Neuron (in vitro differentiated cells): ENCODE measurements around the gene RTP1.

ENCODE experiments used
- H2AFZ ChIP-seq: one replicate; pipeline ENCODE4 v1.6.1; 2013; ENCODE audit warnings: low read depth, mild to moderate bottlenecking, inconsistent platforms, low read length, moderate library complexity
- H3K27me3 ChIP-seq: one replicate; pipeline ENCODE4 v1.6.1; 2013; ENCODE audit warnings: low read length; ENCODE audit not compliant: insufficient read depth
- H3K36me3 ChIP-seq: one replicate; pipeline ENCODE4 v1.6.1; 2013; ENCODE audit warnings: low read length; ENCODE audit not compliant: insufficient read depth
- H3K4me1 ChIP-seq: one replicate; pipeline ENCODE4 v1.6.1; 2013; ENCODE audit warnings: low read length; ENCODE audit not compliant: insufficient read depth
- H3K4me3 ChIP-seq: 2 replicates; pipeline ENCODE4 v1.5.1; 2013; ENCODE audit warnings: mild to moderate bottlenecking, low read length, moderate library complexity
- H3K9me3 ChIP-seq: one replicate; pipeline ENCODE4 v1.6.1; 2013; ENCODE audit warnings: low read length

RTP1 gene

GRCh38 chr3:187208159-187208558 is 10.9 kb downstream of the RTP1 start:
- no peaks in the 10 kb centered on the region for H3K36me3 ChIP-seq
- H2AFZ ChIP-seq, result no peak overlapping the region
- no peak overlapping the region for H3K4me3 ChIP-seq
- peaks cover 5% of the 10 kb centered on the region for H3K27me3 ChIP-seq
- H3K4me1 ChIP-seq, result no peaks in the 10 kb centered on the region
- H3K9me3 ChIP-seq, result no peaks in the 10 kb centered on the region

GRCh38 chr3:187209491-187209890 is 12.2 kb downstream of the RTP1 start:
- Histone ChIP-seq H3K4me3 (no peak overlapping the region), H2AFZ (no peak overlapping the region), H3K9me3 (no peaks in the 10 kb centered on the region), H3K36me3 (no peaks in the 10 kb centered on the region), H3K27me3 (peaks cover 5% of the 10 kb centered on the region), H3K4me1 (no peaks in the 10 kb centered on the region)

GRCh38 chr3:187210091-187210490 is 12.8 kb downstream of the RTP1 start:
- no peak overlapping the region for H3K4me3 ChIP-seq
- H3K4me1 ChIP-seq, result no peaks in the 10 kb centered on the region
- H3K27me3 ChIP-seq, result peaks cover 5% of the 10 kb centered on the region

GRCh38 chr3:187210545-187211327 is 13.4 kb downstream of the RTP1 start:
- Histone ChIP-seq H3K27me3 (peaks cover 5% of the 10 kb centered on the region), H2AFZ (no peak overlapping the region), H3K36me3 (no peaks in the 10 kb centered on the region), H3K4me1 (no peaks in the 10 kb centered on the region), H3K9me3 (no peaks in the 10 kb centered on the region), H3K4me3 (no peak overlapping the region)

More at GRCh38 chr3:187210091-187210490, 12.8 kb downstream of the RTP1 start:
- no peak overlapping the region for H2AFZ ChIP-seq
- H3K9me3 ChIP-seq, result no peaks in the 10 kb centered on the region
- H3K36me3 ChIP-seq, result no peaks in the 10 kb centered on the region

- H3K36me3 ChIP-seq, result no peaks in the 10 kb centered on the region
Measured at GRCh38 chr3:187211532-187212195, 14.4 kb downstream of the RTP1 start.

GRCh38 chr3:187212196-187212545 is 14.9 kb downstream of the RTP1 start:
- H3K27me3 ChIP-seq, result peaks cover 5% of the 10 kb centered on the region
- H3K36me3 ChIP-seq, result no peaks in the 10 kb centered on the region
- H3K9me3 ChIP-seq, result no peaks in the 10 kb centered on the region
- H3K4me3 ChIP-seq, result no peak overlapping the region
- no peaks in the 10 kb centered on the region for H3K4me1 ChIP-seq
- no peak overlapping the region for H2AFZ ChIP-seq

More at GRCh38 chr3:187211532-187212195, 14.4 kb downstream of the RTP1 start:
- H3K4me1 ChIP-seq, result no peaks in the 10 kb centered on the region
- peaks cover 5% of the 10 kb centered on the region for H3K27me3 ChIP-seq
- H3K4me3 ChIP-seq, result no peak overlapping the region
- no peaks in the 10 kb centered on the region for H3K9me3 ChIP-seq
- H2AFZ ChIP-seq, result no peak overlapping the region

- H3K4me1 ChIP-seq, result no peaks in the 10 kb centered on the region
- H3K4me3 ChIP-seq, result no peak overlapping the region
- H3K27me3 ChIP-seq, result peaks cover 5% of the 10 kb centered on the region
- no peak overlapping the region for H2AFZ ChIP-seq
- H3K36me3 ChIP-seq, result no peaks in the 10 kb centered on the region
- no peaks in the 10 kb centered on the region for H3K9me3 ChIP-seq
Measured at GRCh38 chr3:187212705-187213104, 15.4 kb downstream of the RTP1 start.

GRCh38 chr3:187213616-187214015 is 16.3 kb downstream of the RTP1 start:
- H3K36me3 ChIP-seq, result no peaks in the 10 kb centered on the region

GRCh38 chr3:187215460-187215859 is 18.2 kb downstream of the RTP1 start:
- H2AFZ ChIP-seq, result no peak overlapping the region
- H3K4me3 ChIP-seq, result no peak overlapping the region
- no peaks in the 10 kb centered on the region for H3K4me1 ChIP-seq
- H3K27me3 ChIP-seq, result peaks cover 2% of the 10 kb centered on the region
- H3K9me3 ChIP-seq, result no peaks in the 10 kb centered on the region
- H3K36me3 ChIP-seq, result no peaks in the 10 kb centered on the region

More at GRCh38 chr3:187213616-187214015, 16.3 kb downstream of the RTP1 start:
- peaks cover 5% of the 10 kb centered on the region for H3K27me3 ChIP-seq
- H2AFZ ChIP-seq, result no peak overlapping the region
- H3K9me3 ChIP-seq, result no peaks in the 10 kb centered on the region
- H3K4me3 ChIP-seq, result no peak overlapping the region
- H3K4me1 ChIP-seq, result no peaks in the 10 kb centered on the region

GRCh38 chr3:187222801-187223200 is 25.5 kb downstream of the RTP1 start:
- H2AFZ ChIP-seq, result no peak overlapping the region
- H3K4me3 ChIP-seq, result no peak overlapping the region
- H3K36me3 ChIP-seq, result no peaks in the 10 kb centered on the region
- no peaks in the 10 kb centered on the region for H3K4me1 ChIP-seq
- H3K27me3 ChIP-seq, result no peaks in the 10 kb centered on the region
- H3K9me3 ChIP-seq, result no peaks in the 10 kb centered on the region

- Histone ChIP-seq H3K36me3 (no peaks in the 10 kb centered on the region), H3K4me3 (no peak overlapping the region), H3K4me1 (no peaks in the 10 kb centered on the region), H2AFZ (no peak overlapping the region), H3K27me3 (no peaks in the 10 kb centered on the region), H3K9me3 (no peaks in the 10 kb centered on the region)
Measured at GRCh38 chr3:187223799-187224198, 26.5 kb downstream of the RTP1 start.

- no peaks in the 10 kb centered on the region for H3K4me1 ChIP-seq
- no peak overlapping the region for H3K4me3 ChIP-seq
- H3K36me3 ChIP-seq, result no peaks in the 10 kb centered on the region
- H3K9me3 ChIP-seq, result no peaks in the 10 kb centered on the region
- H2AFZ ChIP-seq, result no peak overlapping the region
- no peaks in the 10 kb centered on the region for H3K27me3 ChIP-seq
Measured at GRCh38 chr3:187227658-187228258, 30.5 kb downstream of the RTP1 start.

GRCh38 chr3:187228740-187229139 is 31.5 kb downstream of the RTP1 start:
- Histone ChIP-seq H3K4me1 (no peaks in the 10 kb centered on the region), H3K4me3 (no peak overlapping the region), H2AFZ (no peak overlapping the region), H3K9me3 (no peaks in the 10 kb centered on the region), H3K27me3 (no peaks in the 10 kb centered on the region), H3K36me3 (no peaks in the 10 kb centered on the region)
